ENCODE measurements around the gene TENM3.

The TENM3 gene

GRCh38 chr4:182715548-182715947, 472.3 kb downstream of the TENM3 start:
- Histone ChIP-seq H3K18ac (ENCODE audit: low read length) (no peak overlapping the region), H3K36me3 (replicated peaks in 1 of 2; ENCODE audit: control insufficient read depth in 2 of 2, insufficient read depth in 2 of 2, low read length in 2 of 2) (peaks cover 3 to 58% of the 10 kb centered on the region in 2 donors), H3K27me3 (ENCODE audit: control insufficient read depth in 3 of 3, insufficient read depth in 3 of 3, low read depth in 1 of 3, low read length in 3 of 3) (no peaks in the 10 kb centered on the region), H2BK5ac (ENCODE audit: low read length) (no peak overlapping the region), H3K4me2 (ENCODE audit: insufficient read depth, low read length, poor library complexity, severe bottlenecking) (no peak overlapping the region), H4K8ac (ENCODE audit: low read depth, low read length) (no peak overlapping the region), H3K14ac (ENCODE audit: low read length) (no peak overlapping the region), H3K23ac (ENCODE audit: low read depth, low read length, poor library complexity) (no peak overlapping the region), H3K4ac (ENCODE audit: low read length) (no peak overlapping the region), H3K9ac (ENCODE audit: low read depth, low read length, poor library complexity) (no peak overlapping the region), H2AK5ac (ENCODE audit: low read depth, low read length) (no peak overlapping the region), H2AFZ (ENCODE audit: low read length) (no peak overlapping the region), H2BK12ac (ENCODE audit: low read length) (no peak overlapping the region), H3K4me1 (ENCODE audit: control insufficient read depth in 2 of 2, insufficient read depth in 1 of 2, low read depth in 1 of 2, low read length in 2 of 2) (peaks cover 6 to 7% of the 10 kb centered on the region in 2 donors), H2BK15ac (ENCODE audit: low read length) (no peak overlapping the region), H3K27ac (replicated peaks; ENCODE audit: low read length) (no peak overlapping the region), H3K9me3 (replicated peaks in 1 of 2; ENCODE audit: control insufficient read depth in 2 of 2, insufficient read depth in 1 of 2, low read depth in 1 of 2, low read length in 2 of 2) (no peaks in the 10 kb centered on the region), H3K79me1 (ENCODE audit: low read depth, low read length) (no peaks in the 10 kb centered on the region), H4K91ac (ENCODE audit: low read depth, low read length, poor library complexity) (no peak overlapping the region), H2BK120ac (ENCODE audit: low read depth, low read length) (no peak overlapping the region), H3K4me3 (ENCODE audit: low read length in 2 of 2) (no peak overlapping the region)
- DNase-seq (ENCODE audit: low spot score): no peak
- no CpG with 5 or more reads among the region's 3 CpGs for WGBS, 2 donors (ENCODE audit: extremely low coverage in 2 of 2, insufficient read length in 2 of 2, insufficient replicate concordance in 1 of 2)

GRCh38 chr4:182716192-182716591, 473.0 kb downstream of the TENM3 start:
- H3K36me3 ChIP-seq (replicated peaks in 1 of 2; ENCODE audit: control insufficient read depth in 2 of 2, insufficient read depth in 2 of 2, low read length in 2 of 2): peaks cover 3 to 64% of the 10 kb centered on the region in 2 donors
- no peak overlapping the region for H4K8ac ChIP-seq (ENCODE audit: low read depth, low read length)
- no peak overlapping the region for H2BK15ac ChIP-seq (ENCODE audit: low read length)
- no peaks in the 10 kb centered on the region for H3K9me3 ChIP-seq (replicated peaks in 1 of 2; ENCODE audit: control insufficient read depth in 2 of 2, insufficient read depth in 1 of 2, low read depth in 1 of 2, low read length in 2 of 2)
- DNase-seq (ENCODE audit: low spot score): no peak
- H3K4me3 ChIP-seq (ENCODE audit: low read length in 2 of 2): no peak overlapping the region
- WGBS, 2 donors (ENCODE audit: extremely low coverage in 2 of 2, insufficient read length in 2 of 2, insufficient replicate concordance in 1 of 2): no CpG with 5 or more reads among the region's 3 CpGs
- no peak overlapping the region for H2BK12ac ChIP-seq (ENCODE audit: low read length)
- H3K18ac ChIP-seq (ENCODE audit: low read length): no peak overlapping the region
- no peak overlapping the region for H3K4me2 ChIP-seq (ENCODE audit: insufficient read depth, low read length, poor library complexity, severe bottlenecking)
- no peak overlapping the region for H2AFZ ChIP-seq (ENCODE audit: low read length)
- no peak overlapping the region for H4K91ac ChIP-seq (ENCODE audit: low read depth, low read length, poor library complexity)
- H2AK5ac ChIP-seq (ENCODE audit: low read depth, low read length): no peak overlapping the region
- peaks cover 6 to 7% of the 10 kb centered on the region in 2 donors for H3K4me1 ChIP-seq (ENCODE audit: control insufficient read depth in 2 of 2, insufficient read depth in 1 of 2, low read depth in 1 of 2, low read length in 2 of 2)
- no peaks in the 10 kb centered on the region for H3K79me1 ChIP-seq (ENCODE audit: low read depth, low read length)
- no peak overlapping the region for H2BK5ac ChIP-seq (ENCODE audit: low read length)
- no peaks in the 10 kb centered on the region for H3K27me3 ChIP-seq (ENCODE audit: control insufficient read depth in 3 of 3, insufficient read depth in 3 of 3, low read depth in 1 of 3, low read length in 3 of 3)
- no peak overlapping the region for H3K14ac ChIP-seq (ENCODE audit: low read length)
- no peak overlapping the region for H3K9ac ChIP-seq (ENCODE audit: low read depth, low read length, poor library complexity)
- no peak overlapping the region for H2BK120ac ChIP-seq (ENCODE audit: low read depth, low read length)
- H3K27ac ChIP-seq (replicated peaks; ENCODE audit: low read length): no peak overlapping the region
- no peak overlapping the region for H3K23ac ChIP-seq (ENCODE audit: low read depth, low read length, poor library complexity)
- H3K4ac ChIP-seq (ENCODE audit: low read length): no peak overlapping the region

GRCh38 chr4:182717788-182718583, 474.8 kb downstream of the TENM3 start:
- no peak overlapping the region for H3K4ac ChIP-seq (ENCODE audit: low read length)
- WGBS, 2 donors (ENCODE audit: extremely low coverage in 2 of 2, insufficient read length in 2 of 2, insufficient replicate concordance in 1 of 2): no CpG with 5 or more reads among the region's 6 CpGs
- H3K14ac ChIP-seq (ENCODE audit: low read length): no peak overlapping the region
- H3K4me1 ChIP-seq (ENCODE audit: control insufficient read depth in 2 of 2, insufficient read depth in 1 of 2, low read depth in 1 of 2, low read length in 2 of 2): peaks cover 6 to 7% of the 10 kb centered on the region in 2 donors
- no peak overlapping the region for H2AK5ac ChIP-seq (ENCODE audit: low read depth, low read length)
- H2BK5ac ChIP-seq (ENCODE audit: low read length): no peak overlapping the region
- H2AFZ ChIP-seq (ENCODE audit: low read length): no peak overlapping the region
- H4K91ac ChIP-seq (ENCODE audit: low read depth, low read length, poor library complexity): no peak overlapping the region
- H3K9me3 ChIP-seq (replicated peaks in 1 of 2; ENCODE audit: control insufficient read depth in 2 of 2, insufficient read depth in 1 of 2, low read depth in 1 of 2, low read length in 2 of 2): no peaks in the 10 kb centered on the region
- no peak overlapping the region for H3K4me2 ChIP-seq (ENCODE audit: insufficient read depth, low read length, poor library complexity, severe bottlenecking)
- peaks cover 3 to 68% of the 10 kb centered on the region in 2 donors for H3K36me3 ChIP-seq (replicated peaks in 1 of 2; ENCODE audit: control insufficient read depth in 2 of 2, insufficient read depth in 2 of 2, low read length in 2 of 2)
- no peak overlapping the region for H2BK120ac ChIP-seq (ENCODE audit: low read depth, low read length)
- H3K79me1 ChIP-seq (ENCODE audit: low read depth, low read length): no peaks in the 10 kb centered on the region
- H3K9ac ChIP-seq (ENCODE audit: low read depth, low read length, poor library complexity): no peak overlapping the region
- H3K27ac ChIP-seq (replicated peaks; ENCODE audit: low read length): no peak overlapping the region
- DNase-seq (ENCODE audit: low spot score): no peak
- H3K23ac ChIP-seq (ENCODE audit: low read depth, low read length, poor library complexity): no peak overlapping the region
- no peak overlapping the region for H3K4me3 ChIP-seq (ENCODE audit: low read length in 2 of 2)
- H2BK12ac ChIP-seq (ENCODE audit: low read length): no peak overlapping the region
- no peak overlapping the region for H2BK15ac ChIP-seq (ENCODE audit: low read length)
- no peaks in the 10 kb centered on the region for H3K27me3 ChIP-seq (ENCODE audit: control insufficient read depth in 3 of 3, insufficient read depth in 3 of 3, low read depth in 1 of 3, low read length in 3 of 3)
- H4K8ac ChIP-seq (ENCODE audit: low read depth, low read length): no peak overlapping the region
- no peak overlapping the region for H3K18ac ChIP-seq (ENCODE audit: low read length)

- no peak overlapping the region for H3K4me2 ChIP-seq (ENCODE audit: insufficient read depth, low read length, poor library complexity, severe bottlenecking)
- no peak overlapping the region for H4K8ac ChIP-seq (ENCODE audit: low read depth, low read length)
- H3K4ac ChIP-seq (ENCODE audit: low read length): no peak overlapping the region
- no peak for DNase-seq (ENCODE audit: low spot score)
- no peaks in the 10 kb centered on the region for H3K4me1 ChIP-seq (ENCODE audit: control insufficient read depth in 2 of 2, insufficient read depth in 1 of 2, low read depth in 1 of 2, low read length in 2 of 2)
- no peak overlapping the region for H4K91ac ChIP-seq (ENCODE audit: low read depth, low read length, poor library complexity)
- no peak overlapping the region for H3K23ac ChIP-seq (ENCODE audit: low read depth, low read length, poor library complexity)
- H3K79me1 ChIP-seq (ENCODE audit: low read depth, low read length): no peaks in the 10 kb centered on the region
- H2AFZ ChIP-seq (ENCODE audit: low read length): no peak overlapping the region
- no peak overlapping the region for H3K9ac ChIP-seq (ENCODE audit: low read depth, low read length, poor library complexity)
- H3K9me3 ChIP-seq (replicated peaks in 1 of 2; ENCODE audit: control insufficient read depth in 2 of 2, insufficient read depth in 1 of 2, low read depth in 1 of 2, low read length in 2 of 2): no peaks in the 10 kb centered on the region
- no peak overlapping the region for H2AK5ac ChIP-seq (ENCODE audit: low read depth, low read length)
- H3K27ac ChIP-seq (replicated peaks; ENCODE audit: low read length): no peak overlapping the region
- H2BK15ac ChIP-seq (ENCODE audit: low read length): no peak overlapping the region
- no peak overlapping the region for H3K18ac ChIP-seq (ENCODE audit: low read length)
- H3K27me3 ChIP-seq (ENCODE audit: control insufficient read depth in 3 of 3, insufficient read depth in 3 of 3, low read depth in 1 of 3, low read length in 3 of 3): no peaks in the 10 kb centered on the region
- peaks cover under 1 to 33% of the 10 kb centered on the region in 2 donors for H3K36me3 ChIP-seq (replicated peaks in 1 of 2; ENCODE audit: control insufficient read depth in 2 of 2, insufficient read depth in 2 of 2, low read length in 2 of 2)
- no peak overlapping the region for H3K4me3 ChIP-seq (ENCODE audit: low read length in 2 of 2)
- no peak overlapping the region for H3K14ac ChIP-seq (ENCODE audit: low read length)
- no peak overlapping the region for H2BK120ac ChIP-seq (ENCODE audit: low read depth, low read length)
- no peak overlapping the region for H2BK5ac ChIP-seq (ENCODE audit: low read length)
- no CpG with 5 or more reads among the region's 2 CpGs for WGBS, 2 donors (ENCODE audit: extremely low coverage in 2 of 2, insufficient read length in 2 of 2, insufficient replicate concordance in 1 of 2)
- H2BK12ac ChIP-seq (ENCODE audit: low read length): no peak overlapping the region
Observed at GRCh38 chr4:182724414-182724813, 481.2 kb downstream of the TENM3 start.

Data from neuronal stem cell (in vitro differentiated cells).